Keratinocyte (primary cell): ENCODE results near the gene ARID1B. TPM values are rescaled to one million over a fixed set of nuclear protein-coding genes. Genes with fewer than 3 reads are reported as not detected.

Experiments
- DNase-seq: peaks from one replicate; pipeline ENCODE4 v3.0.0-alpha.2; 2011; ENCODE audit warnings: low read depth, missing footprints, low spot score
- FAIRE-seq: peaks from 2 replicates; lab custom pipeline; 2011; peaks lifted over from hg19 to GRCh38; lab: Jason Lieb, UNC
- H2AFZ ChIP-seq: 2 replicates; pipeline ENCODE4 v1.6.0; 2012; ENCODE audit warnings: low read length, control low read depth, inconsistent platforms; ENCODE audit not compliant: control insufficient read depth
- H3K27ac ChIP-seq: 2 replicates; pipeline ENCODE4 v1.5.1; 2011; ENCODE audit warnings: low read length; ENCODE audit not compliant: control insufficient read depth, insufficient read depth
- H3K27me3 ChIP-seq: 3 replicates; pipeline ENCODE4 v1.6.0; 2011; ENCODE audit warnings: low read length; ENCODE audit not compliant: control insufficient read depth, insufficient read depth; ENCODE audit errors: extremely low read depth
- H3K36me3 ChIP-seq, 2 experiments: 2 replicates in 1 of 2; 3 replicates in 1 of 2; pipeline ENCODE4 v1.5.1; 2011; ENCODE audit warnings: low read length in 2 of 2, mild to moderate bottlenecking in 1 of 2; ENCODE audit not compliant: control insufficient read depth in 2 of 2, insufficient read depth in 2 of 2; ENCODE audit errors: extremely low read depth in 1 of 2
- H3K4me1 ChIP-seq: 3 replicates; pipeline ENCODE4 v1.5.1; 2011; ENCODE audit warnings: low read length; ENCODE audit not compliant: control insufficient read depth, insufficient read depth; ENCODE audit errors: extremely low read depth
- H3K4me2 ChIP-seq: 3 replicates; pipeline ENCODE4 v1.6.0; 2011; ENCODE audit warnings: low read depth, low read length; ENCODE audit not compliant: control insufficient read depth, insufficient read depth; ENCODE audit errors: extremely low read depth
- H3K4me3 ChIP-seq, 3 experiments: fragments of 200-600 bp in 1 of 3; sonication (generic) in 1 of 3; 2 replicates in 2 of 3; 3 replicates in 1 of 3; pipeline ENCODE4 v1.5.1; 2011 to 2016; ENCODE audit warnings: low read length in 3 of 3, mild to moderate bottlenecking in 3 of 3, control low read depth in 2 of 3, inconsistent platforms in 1 of 3, low read depth in 1 of 3, mixed read lengths in 1 of 3, mixed run types in 1 of 3, moderate library complexity in 1 of 3; ENCODE audit not compliant: control insufficient read depth in 2 of 3, insufficient read depth in 2 of 3; ENCODE audit errors: extremely low read depth in 1 of 3
- H3K79me2 ChIP-seq: 2 replicates; pipeline ENCODE4 v1.6.0; 2012; ENCODE audit warnings: low read length; ENCODE audit not compliant: control insufficient read depth, insufficient read depth
- H3K9ac ChIP-seq: 3 replicates; pipeline ENCODE4 v1.6.0; 2011; ENCODE audit warnings: low read length; ENCODE audit not compliant: control insufficient read depth, insufficient read depth; ENCODE audit errors: extremely low read depth
- H3K9me1 ChIP-seq: 3 replicates; pipeline ENCODE4 v1.6.0; 2011; ENCODE audit warnings: low read length; ENCODE audit not compliant: control insufficient read depth, insufficient read depth; ENCODE audit errors: extremely low read depth
- H3K9me3 ChIP-seq: 2 replicates; pipeline ENCODE4 v1.5.1; 2012; ENCODE audit warnings: low read depth, low read length; ENCODE audit not compliant: control insufficient read depth
- H4K20me1 ChIP-seq: 3 replicates; pipeline ENCODE4 v1.6.0; 2011; ENCODE audit warnings: low read length; ENCODE audit not compliant: control insufficient read depth, insufficient read depth; ENCODE audit errors: extremely low read depth
- EZH2 ChIP-seq: IDR thresholded peaks from one replicate; pipeline ENCODE4 v1.6.1; 2012; ENCODE audit warnings: inconsistent platforms, mild to moderate bottlenecking, low read length, moderate library complexity
- dilution Hi-C: fragments of 300-500 bp; cut with MboI; formaldehyde crosslinking; loops from one replicate; pipeline ENCODE4 v1.7.0; 2020; ENCODE audit warnings: low sequenced_read_pairs; ENCODE audit not compliant: extremely low pct_ligation_motif_present
- polyA plus RNA-seq, 5 experiments: library from polyadenylated mRNA; depleted of rRNA in 3 of 5; stranded (reverse) in 3 of 5; stranded (forward) in 1 of 5; unstranded in 1 of 5; fragments of >200 nt; gene quantifications; 1 replicate in 1 of 5; 2 replicates in 3 of 5; 3 replicates in 1 of 5; pipeline versions ENCODE4 v1.2.1 to v1.2.3, GENCODE V29; 2011 to 2012; ENCODE audit warnings: missing spikeins in 2 of 5, low read depth in 1 of 5, low replicate concordance in 1 of 5
- TF ChIP-seq, protein P1 (sequence below), 3 experiments: IDR thresholded peaks in 1 of 3; conservative IDR thresholded peaks in 1 of 3; optimal IDR thresholded peaks in 1 of 3; 2 replicates in 2 of 3; 3 replicates in 1 of 3; pipeline versions ENCODE3 to v1.5.1; 2011; ENCODE audit warnings: low read length in 3 of 3, mild to moderate bottlenecking in 3 of 3, moderate library complexity in 2 of 3, control low read depth in 1 of 3, inconsistent platforms in 1 of 3; ENCODE audit not compliant: insufficient read depth in 2 of 3; ENCODE audit errors: extremely low read depth in 1 of 3

ARID1B gene
- polyA plus RNA-seq, 1 donor (not counting 4 experiments of a cell fraction or from before 2014, with no cell fraction given), result 14.9 TPM

DNA sequence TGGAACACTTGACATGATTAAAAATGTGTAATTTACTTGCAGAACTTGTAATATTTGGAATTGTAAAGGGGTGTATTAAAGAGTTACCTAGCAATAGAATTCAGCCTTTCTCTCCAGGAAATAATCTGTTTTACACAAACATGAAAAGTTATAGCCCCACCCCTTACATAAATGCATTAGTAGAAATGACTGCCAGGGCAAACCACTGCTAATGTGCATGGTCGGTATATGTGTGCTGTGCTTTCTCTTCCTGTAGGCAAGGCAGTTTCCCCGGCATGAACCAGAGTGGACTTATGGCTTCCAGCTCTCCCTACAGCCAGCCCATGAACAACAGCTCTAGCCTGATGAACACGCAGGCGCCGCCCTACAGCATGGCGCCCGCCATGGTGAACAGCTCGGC is 389.6 kb downstream of the ARID1B start:
- H3K36me3 ChIP-seq, result peaks cover 6 to 7% of the 10 kb centered on the region in 2 experiments
- no peak overlapping the region for H3K27ac ChIP-seq
- dilution Hi-C loops, result no loop called here
- H3K4me1 ChIP-seq, result no peaks in the 10 kb centered on the region
- DNase-seq (no peak), FAIRE-seq (no peak)
- H3K9me1 ChIP-seq, result no peaks in the 10 kb centered on the region
- no peaks in the 10 kb centered on the region for H3K27me3 ChIP-seq
- H3K9me3 ChIP-seq, result no peaks in the 10 kb centered on the region
- no peak for TF ChIP-seq EZH2
- TF ChIP-seq, protein P1, sequence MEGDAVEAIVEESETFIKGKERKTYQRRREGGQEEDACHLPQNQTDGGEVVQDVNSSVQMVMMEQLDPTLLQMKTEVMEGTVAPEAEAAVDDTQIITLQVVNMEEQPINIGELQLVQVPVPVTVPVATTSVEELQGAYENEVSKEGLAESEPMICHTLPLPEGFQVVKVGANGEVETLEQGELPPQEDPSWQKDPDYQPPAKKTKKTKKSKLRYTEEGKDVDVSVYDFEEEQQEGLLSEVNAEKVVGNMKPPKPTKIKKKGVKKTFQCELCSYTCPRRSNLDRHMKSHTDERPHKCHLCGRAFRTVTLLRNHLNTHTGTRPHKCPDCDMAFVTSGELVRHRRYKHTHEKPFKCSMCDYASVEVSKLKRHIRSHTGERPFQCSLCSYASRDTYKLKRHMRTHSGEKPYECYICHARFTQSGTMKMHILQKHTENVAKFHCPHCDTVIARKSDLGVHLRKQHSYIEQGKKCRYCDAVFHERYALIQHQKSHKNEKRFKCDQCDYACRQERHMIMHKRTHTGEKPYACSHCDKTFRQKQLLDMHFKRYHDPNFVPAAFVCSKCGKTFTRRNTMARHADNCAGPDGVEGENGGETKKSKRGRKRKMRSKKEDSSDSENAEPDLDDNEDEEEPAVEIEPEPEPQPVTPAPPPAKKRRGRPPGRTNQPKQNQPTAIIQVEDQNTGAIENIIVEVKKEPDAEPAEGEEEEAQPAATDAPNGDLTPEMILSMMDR (optimal IDR thresholded peaks at IDR 0.05 in 1 of 3, IDR thresholded peaks at IDR 0.05 in 1 of 3, conservative IDR thresholded peaks at IDR 0.05 in 1 of 3; ENCODE audit: extremely low read depth in 1 of 3, insufficient read depth in 2 of 3, low read length in 3 of 3), result no peak
- H4K20me1 ChIP-seq, result no peaks in the 10 kb centered on the region
- no peak overlapping the region for H2AFZ ChIP-seq
- H3K79me2 ChIP-seq, result no peaks in the 10 kb centered on the region
- H3K4me2 ChIP-seq, result no peak overlapping the region
- H3K4me3 ChIP-seq, result no peak overlapping the region
- H3K9ac ChIP-seq, result no peak overlapping the region

DNA sequence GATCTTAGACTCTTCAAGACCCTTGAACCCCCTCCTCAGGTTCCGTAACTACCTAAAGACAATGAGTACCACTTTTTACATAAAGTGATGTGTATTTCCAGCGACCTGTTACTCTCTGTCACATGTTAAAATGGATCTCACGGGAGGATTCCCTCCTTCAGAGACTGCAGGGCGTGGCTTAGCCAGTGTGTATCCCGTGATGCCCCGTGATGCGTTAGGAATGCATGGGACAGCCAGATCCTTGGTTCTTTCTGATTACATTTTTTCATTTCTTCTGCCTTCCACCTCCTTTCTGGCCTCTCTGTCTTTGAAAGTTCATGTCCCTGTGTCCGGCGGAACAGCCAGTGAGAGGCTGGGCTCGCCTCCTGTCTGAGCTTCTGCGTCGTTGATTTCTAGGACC is 390.7 kb downstream of the ARID1B start:
- Histone ChIP-seq H3K79me2 (no peaks in the 10 kb centered on the region), H4K20me1 (no peaks in the 10 kb centered on the region), H3K27ac (no peak overlapping the region), H2AFZ (no peak overlapping the region), H3K4me2 (no peak overlapping the region), H3K9me1 (no peaks in the 10 kb centered on the region), H3K27me3 (no peaks in the 10 kb centered on the region), H3K4me3 (no peak overlapping the region), H3K36me3 (peaks cover 6 to 7% of the 10 kb centered on the region in 2 experiments), H3K9me3 (no peaks in the 10 kb centered on the region), H3K4me1 (no peaks in the 10 kb centered on the region), H3K9ac (no peak overlapping the region)
- FAIRE-seq (no peak), DNase-seq (no peak)
- TF ChIP-seq, protein P1 (optimal IDR thresholded peaks at IDR 0.05 in 1 of 3, IDR thresholded peaks at IDR 0.05 in 1 of 3, conservative IDR thresholded peaks at IDR 0.05 in 1 of 3; ENCODE audit: extremely low read depth in 1 of 3, insufficient read depth in 2 of 3, low read length in 3 of 3), result no peak
- no peak for TF ChIP-seq EZH2
- dilution Hi-C loops, result no loop called here
